ENCODE measurements around the gene WNT11. TPM values are rescaled to one million over a fixed set of nuclear protein-coding genes. Genes with fewer than 3 reads are reported as not detected.

WNT11 gene
- total RNA-seq, 4 donors from 2014 or later = 27.7 to 56.2 (median 34.0) TPM

DNA sequence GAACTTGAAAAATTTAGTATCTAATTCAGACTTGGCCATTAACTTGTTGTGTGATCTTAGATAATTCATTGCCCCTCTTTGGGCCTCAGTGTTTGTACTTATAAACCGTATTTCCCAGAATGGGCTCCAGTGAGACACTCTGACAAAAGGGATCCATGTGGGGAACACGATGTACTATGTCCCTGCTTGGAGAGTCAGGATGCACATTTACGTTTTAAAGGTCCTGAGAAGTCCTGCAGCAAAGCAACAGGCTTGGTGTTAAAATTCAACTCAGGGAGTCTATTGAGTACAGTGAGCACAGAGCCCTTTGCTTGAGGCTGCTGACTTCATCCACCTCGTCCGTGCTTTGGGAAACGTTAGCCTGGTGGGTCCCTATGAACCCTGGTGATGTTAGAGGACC lies 9.0 kb downstream of the WNT11 start:
- TF ChIP-seq, protein P1, sequence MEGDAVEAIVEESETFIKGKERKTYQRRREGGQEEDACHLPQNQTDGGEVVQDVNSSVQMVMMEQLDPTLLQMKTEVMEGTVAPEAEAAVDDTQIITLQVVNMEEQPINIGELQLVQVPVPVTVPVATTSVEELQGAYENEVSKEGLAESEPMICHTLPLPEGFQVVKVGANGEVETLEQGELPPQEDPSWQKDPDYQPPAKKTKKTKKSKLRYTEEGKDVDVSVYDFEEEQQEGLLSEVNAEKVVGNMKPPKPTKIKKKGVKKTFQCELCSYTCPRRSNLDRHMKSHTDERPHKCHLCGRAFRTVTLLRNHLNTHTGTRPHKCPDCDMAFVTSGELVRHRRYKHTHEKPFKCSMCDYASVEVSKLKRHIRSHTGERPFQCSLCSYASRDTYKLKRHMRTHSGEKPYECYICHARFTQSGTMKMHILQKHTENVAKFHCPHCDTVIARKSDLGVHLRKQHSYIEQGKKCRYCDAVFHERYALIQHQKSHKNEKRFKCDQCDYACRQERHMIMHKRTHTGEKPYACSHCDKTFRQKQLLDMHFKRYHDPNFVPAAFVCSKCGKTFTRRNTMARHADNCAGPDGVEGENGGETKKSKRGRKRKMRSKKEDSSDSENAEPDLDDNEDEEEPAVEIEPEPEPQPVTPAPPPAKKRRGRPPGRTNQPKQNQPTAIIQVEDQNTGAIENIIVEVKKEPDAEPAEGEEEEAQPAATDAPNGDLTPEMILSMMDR (IDR thresholded peaks at IDR 0.05; ENCODE audit: low read depth) = no peak

DNA sequence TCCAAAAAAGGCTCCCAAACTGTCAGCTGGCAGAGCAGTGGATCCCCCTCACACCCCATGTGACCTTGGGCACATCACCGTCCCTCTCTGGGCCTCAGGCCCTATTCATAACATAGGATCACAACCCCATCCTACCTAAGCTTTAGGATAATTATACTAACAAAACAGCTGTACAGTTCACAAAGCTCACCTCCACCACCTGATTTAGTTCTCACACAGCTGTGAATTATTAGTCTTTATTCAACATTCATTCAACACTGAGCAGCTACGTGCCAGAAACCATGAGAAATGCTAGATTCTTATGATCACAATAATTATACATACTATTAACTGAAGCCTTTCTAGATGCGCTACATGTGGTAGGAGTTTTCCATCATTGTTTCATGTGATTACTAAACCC lies 9.5 kb downstream of the WNT11 start:
- TF ChIP-seq, protein P1 (IDR thresholded peaks at IDR 0.05; ENCODE audit: low read depth) = no peak

DNA sequence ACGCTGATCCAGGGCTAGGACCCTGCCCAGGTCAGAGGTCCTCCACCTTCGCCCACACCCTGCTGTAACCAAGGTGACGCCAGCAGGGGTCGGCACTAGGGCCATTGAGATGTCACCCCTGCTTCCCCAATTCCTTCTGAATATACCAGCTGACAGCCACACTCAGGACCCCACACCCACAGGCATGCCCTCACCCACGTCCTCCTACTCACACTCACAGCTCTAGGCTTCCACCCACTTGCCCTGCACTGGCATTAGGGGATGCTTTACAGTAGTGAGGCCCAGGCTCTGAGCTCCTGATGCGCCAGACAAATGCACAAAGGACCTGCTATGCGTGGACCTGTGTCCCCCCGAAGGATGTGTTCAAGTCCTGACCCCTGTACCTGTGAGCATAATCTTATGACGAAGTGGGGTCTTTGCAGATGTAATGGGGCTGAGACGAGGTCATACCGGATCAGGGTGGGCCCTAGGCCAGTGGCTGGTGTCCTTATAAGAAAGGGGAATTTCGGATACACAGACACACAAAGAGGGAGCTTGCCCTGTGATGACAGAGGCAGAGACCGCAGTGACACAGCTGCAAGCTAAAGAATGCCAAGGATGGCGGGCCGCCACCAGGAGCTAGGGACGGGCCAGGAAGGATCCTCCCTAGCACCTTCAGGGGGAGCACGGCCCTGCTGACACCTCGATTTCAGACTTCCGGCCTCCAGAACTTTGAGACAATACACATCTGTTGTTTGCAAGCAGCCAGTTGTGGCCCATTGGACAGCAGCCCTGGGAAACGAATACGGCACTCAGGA lies 11.2 kb downstream of the WNT11 start:
- TF ChIP-seq, protein P1 (IDR thresholded peaks at IDR 0.05; ENCODE audit: low read depth) = no peak

DNA sequence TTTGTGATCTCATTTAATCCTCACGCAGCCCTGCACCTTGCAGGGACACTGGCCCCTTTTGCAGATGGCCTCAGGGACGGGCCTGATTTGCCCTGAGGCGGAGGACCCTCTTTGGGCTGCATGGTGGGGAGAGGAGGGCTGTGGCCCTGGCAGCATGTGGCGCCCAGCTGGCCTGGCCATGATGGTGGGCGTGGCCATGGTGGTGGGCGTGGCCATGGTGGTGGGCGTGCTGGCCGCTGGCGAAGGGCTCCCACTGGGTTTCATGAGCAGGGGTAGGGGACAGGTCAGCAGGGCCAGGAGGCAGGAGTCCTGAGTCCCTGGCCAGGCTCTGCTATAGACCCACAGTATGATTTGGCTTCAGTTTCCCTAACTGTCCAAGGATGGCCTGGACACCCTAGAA lies 13.1 kb downstream of the WNT11 start:
- TF ChIP-seq, protein P1 (IDR thresholded peaks at IDR 0.05; ENCODE audit: low read depth) = no peak

DNA sequence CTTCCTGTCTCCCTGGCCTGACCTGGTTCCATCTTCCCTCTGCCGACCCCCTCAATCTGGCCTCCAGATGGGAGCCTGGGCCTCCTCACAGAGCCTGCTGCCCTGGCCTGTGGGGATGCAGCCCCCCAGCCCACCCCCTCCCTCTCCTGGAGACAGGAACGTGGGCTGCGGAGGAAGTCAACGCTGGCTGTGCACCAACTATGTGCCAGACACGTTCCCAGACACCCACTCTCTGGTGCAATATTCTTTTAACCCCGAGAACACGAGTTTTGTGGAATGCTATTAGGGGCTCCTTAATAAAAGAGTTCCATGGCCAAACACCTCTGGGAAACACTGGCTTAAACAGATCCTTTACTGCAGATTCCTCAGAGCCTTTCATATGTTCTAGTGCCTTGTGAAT lies 15.9 kb downstream of the WNT11 start:
- TF ChIP-seq, protein P1 (IDR thresholded peaks at IDR 0.05; ENCODE audit: low read depth) = no peak

DNA sequence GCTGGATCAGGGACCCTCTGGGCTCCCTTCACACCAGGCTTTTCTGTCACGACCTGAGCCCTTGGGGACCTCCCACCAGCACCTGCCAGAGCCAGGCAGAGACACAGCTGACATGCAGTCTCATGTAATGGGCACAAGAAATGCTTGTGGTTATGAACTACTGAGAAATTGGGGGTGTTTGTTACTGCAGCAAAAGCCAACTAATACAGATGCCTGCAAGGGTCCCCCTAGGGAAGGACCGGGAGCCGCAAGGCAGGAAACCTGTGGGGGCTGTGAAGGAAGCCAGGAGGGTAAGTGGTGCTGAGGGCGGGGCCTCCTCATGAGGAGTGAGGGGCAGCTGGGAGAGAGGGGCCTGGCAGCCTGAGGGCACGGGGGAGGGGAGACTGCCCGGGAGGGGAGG lies 16.6 kb downstream of the WNT11 start:
- TF ChIP-seq, protein P1 (IDR thresholded peaks at IDR 0.05; ENCODE audit: low read depth) = no peak

DNA sequence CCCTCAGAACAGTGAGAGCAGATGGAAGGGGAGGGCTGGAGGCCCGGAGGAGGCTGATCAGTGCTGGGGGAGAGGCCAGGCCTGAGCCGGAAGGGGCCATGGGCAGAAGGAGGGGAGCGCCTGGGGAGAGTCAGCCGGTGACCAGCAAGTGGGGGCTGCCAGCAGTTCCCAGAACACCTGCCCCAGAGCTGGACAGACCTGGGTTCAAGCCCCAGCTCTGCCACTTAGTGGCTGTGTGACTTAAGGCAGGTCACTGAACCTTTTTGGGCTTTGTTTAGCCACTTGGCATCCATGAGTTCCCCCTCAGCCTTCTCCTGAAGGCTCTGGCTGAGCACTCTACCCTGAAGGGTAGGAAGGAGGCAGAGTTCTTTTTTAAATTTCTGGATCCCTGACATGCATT lies 17.4 kb downstream of the WNT11 start:
- TF ChIP-seq, protein P1 (IDR thresholded peaks at IDR 0.05; ENCODE audit: low read depth) = no peak

Measured in subcutaneous adipose tissue (tissue), 4 donors.